ENCODE measurements around the gene LPP.
"Not testable (repeated sequence)": the region's sequence is repeated elsewhere in the genome, so short reads cannot be mapped to it uniquely, and the experiment has no call there.

LPP gene

GRCh38 chr3:188631291-188632010, 477.5 kb downstream of the LPP start:
- DNase-seq (ENCODE audit: low read depth in 2 of 2) = no peak

- DNase-seq (ENCODE audit: low read depth in 2 of 2) = no peak
These were observed 479.2 kb downstream of the LPP start for GRCh38 chr3:188633206-188633605.

GRCh38 chr3:188634285-188634684, 480.3 kb downstream of the LPP start:
- no peak for DNase-seq (ENCODE audit: low read depth in 2 of 2)

DNA sequence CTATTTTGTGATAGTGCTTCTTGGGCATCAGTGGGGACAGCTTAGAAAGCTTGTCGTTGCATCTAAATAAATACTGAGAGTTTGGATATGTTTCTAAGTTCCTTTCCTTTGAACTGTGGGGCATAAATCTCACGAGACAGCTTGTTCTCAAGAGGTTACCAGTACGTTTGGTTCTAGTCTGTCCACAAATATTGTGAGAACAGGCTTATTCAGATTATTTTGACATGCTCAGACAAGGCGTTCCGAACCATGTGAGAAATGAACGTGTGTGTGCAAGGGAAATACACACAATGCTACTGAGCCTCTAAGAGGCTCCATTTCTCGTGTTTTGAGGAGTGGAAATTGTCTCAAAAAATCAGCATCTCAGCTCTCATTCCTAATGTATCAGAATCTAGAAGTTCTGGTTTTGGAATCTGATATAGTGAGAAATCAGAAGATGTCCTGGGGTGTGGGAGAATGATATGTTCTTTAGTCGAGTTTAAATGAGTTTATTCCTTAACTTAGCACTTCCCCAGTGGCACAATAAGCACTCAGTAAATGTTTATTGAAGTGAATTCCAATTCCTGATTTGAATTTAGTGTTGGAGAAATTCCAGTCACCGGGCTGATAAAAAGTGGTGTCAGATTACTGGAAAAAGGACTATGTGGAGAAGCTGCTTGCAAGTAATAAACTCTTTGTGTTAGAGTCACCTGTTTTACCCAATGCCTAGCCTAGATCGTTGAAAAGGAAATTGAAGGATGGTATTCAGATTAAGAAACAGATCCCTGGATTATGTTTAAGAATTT, 481.5 kb downstream of the LPP start:
- DNase-seq (ENCODE audit: low read depth in 2 of 2) = no peak

DNA sequence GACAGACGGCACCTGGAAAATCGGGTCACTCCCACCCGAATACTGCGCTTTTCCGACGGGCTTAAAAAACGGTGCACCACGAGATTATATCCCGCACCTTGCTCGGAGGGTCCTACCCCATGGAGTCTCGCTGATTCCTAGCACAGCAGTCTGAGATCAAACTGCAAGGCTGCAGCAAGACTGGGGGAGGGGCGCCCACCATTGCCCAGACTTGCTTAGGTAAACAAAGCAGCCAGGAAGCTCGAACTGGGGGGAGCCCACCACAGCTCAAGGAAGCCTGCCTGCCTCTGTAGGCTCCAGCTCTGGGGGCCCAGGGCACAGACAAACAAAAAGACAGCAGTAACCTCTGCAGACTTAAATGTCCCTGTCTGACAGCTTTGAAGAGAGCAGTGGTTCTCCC, 482.3 kb downstream of the LPP start:
- DNase-seq (ENCODE audit: low read depth in 2 of 2) = not testable (repeated sequence)

- DNase-seq (ENCODE audit: low read depth in 2 of 2) = no peak
These were observed 487.1 kb downstream of the LPP start for GRCh38 chr3:188641076-188641475.

GRCh38 chr3:188643736-188644135, 489.8 kb downstream of the LPP start:
- DNase-seq (ENCODE audit: low read depth in 2 of 2) = no peak

DNA sequence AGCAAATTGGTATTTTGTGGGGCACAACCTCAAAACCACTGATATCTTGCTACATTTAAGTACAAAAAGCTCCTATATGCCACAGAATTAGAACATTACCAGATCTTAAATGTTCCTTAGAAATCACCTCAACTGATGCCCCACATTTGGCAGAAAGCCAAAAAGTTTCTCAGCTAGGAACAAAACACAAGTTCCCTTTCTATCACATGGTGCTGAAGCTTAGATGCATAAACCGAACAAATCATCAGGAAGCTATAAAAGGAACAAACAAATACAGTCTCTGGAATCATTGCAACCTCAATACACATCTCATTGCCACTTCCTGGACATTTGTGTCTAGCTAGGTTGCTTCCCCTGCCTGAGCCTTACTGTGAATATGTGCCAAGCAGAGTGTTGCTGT, 492.6 kb downstream of the LPP start:
- no peak for DNase-seq (ENCODE audit: low read depth in 2 of 2)

GRCh38 chr3:188647237-188647636, 493.3 kb downstream of the LPP start:
- DNase-seq (ENCODE audit: low read depth in 2 of 2) = no peak

DNA sequence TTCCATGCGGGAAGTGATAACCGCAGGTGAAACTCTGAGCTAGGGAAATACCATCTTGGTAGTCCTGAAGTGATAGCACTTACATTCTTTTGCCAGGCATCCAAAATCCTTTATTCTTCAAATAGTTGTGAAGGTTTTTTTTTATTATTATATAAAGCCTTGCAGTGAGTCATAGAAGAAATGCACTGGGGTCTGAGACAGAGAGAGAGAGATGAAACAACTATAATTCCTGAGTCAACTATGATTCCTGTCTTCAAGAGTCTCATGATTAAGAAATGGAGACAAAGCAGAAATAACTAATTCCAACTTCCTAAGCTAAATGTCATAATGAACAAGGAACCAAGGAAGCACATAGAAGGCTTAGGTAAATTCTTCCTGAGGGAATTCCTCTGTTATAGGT, 495.6 kb downstream of the LPP start:
- DNase-seq (ENCODE audit: low read depth in 2 of 2) = no peak

DNA sequence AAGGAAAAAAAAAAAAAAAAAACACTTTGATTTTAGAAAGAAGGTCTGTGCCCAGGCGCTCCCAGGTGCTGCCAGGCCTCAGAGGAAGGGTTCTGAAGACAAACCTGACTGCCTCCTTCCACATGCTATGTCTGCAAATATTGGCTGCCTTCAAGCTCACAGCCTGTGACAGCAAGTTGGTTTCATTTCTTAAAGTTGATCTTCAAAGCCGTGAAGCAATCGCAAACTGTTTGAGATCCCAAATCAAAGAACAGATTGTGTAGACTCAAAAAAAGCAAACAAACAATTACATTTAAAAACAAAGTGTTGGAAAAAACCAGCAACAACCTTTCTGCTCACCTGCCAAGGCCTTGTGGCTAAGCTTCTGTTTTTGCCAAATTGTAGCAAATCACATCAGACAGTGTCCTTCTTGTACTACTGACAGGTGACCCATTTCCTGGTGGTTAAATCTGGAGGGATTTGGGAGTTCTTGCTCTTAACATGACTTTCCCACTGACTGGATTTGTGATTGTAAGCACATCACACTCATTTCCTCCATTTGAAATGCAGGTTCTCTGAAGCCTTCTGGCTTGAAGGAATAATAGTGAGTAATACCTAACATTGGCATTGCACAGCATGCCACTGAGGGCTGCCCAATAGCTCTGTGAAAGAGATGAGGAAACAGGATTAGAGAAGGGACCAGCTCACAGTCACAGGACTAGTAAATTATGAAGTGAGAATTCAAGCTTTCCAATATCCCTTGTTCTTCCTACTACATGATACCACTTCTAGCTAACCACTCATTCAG, 502.4 kb downstream of the LPP start:
- no peak for DNase-seq (ENCODE audit: low read depth in 2 of 2)

DNA sequence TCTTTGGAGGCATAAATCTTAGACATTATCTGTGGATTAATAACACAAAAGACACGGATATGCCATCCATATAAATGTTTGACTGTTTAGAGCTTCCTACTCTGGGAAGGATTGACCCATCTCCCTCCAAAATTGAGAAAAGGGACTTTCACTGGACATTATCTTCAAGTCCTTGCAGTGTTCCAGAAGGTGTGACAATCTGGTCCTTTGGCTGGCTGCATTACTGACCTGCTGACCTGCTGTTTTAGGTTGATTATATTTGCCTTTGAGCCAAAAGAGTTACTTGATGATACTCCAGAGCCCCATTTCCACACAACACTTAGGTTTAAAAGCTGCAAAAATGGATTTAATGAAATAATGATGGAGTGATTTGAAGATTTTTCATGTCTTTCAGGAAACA, 504.6 kb downstream of the LPP start:
- DNase-seq (ENCODE audit: low read depth in 2 of 2) = no peak

DNA sequence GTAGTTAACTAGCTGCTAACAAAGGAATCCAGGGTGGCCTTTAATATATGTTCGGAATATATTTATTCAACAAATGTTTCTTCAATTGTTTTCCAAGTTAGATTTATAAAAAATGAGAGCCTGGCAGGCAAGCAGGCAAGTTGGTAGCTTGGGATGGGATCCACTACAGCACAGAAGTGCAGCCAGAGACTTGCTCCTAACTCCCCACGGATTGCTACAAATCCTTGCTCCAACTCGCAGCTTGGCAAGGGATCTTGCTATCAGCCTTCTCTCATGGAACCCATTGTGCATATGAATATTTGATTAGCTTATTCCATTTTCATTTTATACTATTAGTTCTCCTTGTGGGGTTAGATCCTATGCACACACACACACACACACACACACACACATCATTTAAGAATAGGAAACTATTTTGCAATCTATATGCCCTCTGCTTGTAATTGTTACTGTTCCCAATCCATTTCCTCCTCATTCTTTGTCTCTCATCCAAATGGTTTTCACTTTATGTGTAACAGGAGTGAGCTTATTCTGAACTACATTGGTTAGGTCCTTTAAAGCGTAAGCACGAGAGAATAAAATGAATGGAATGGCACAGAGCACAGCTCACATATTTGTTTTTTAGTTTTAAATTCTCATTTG, 505.6 kb downstream of the LPP start:
- DNase-seq (ENCODE audit: low read depth in 2 of 2) = no peak

- DNase-seq (ENCODE audit: low read depth in 2 of 2) = no peak
These were observed 506.5 kb downstream of the LPP start for GRCh38 chr3:188660415-188660814.

GRCh38 chr3:188661806-188662205, 507.8 kb downstream of the LPP start:
- no peak for DNase-seq (ENCODE audit: low read depth in 2 of 2)

DNA sequence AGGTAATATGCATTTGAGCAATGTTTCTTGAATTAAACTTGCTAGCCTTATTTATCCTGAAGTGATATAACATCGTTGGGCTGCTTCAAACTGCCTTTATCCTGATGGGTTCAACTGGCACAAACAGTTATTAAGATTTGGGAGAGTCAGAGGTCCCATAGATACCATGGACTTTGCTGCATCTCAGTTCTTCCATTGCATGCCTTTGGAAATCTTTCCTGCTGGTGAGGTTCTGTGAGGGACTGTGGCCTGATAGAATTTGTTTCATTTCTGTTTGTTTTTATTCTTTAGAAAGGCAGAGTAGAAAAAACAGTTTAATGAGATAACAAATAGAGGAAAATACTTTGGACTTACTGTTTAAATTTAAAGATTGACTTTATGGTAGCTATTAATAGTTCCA, 508.3 kb downstream of the LPP start:
- no peak for DNase-seq (ENCODE audit: low read depth in 2 of 2)

DNA sequence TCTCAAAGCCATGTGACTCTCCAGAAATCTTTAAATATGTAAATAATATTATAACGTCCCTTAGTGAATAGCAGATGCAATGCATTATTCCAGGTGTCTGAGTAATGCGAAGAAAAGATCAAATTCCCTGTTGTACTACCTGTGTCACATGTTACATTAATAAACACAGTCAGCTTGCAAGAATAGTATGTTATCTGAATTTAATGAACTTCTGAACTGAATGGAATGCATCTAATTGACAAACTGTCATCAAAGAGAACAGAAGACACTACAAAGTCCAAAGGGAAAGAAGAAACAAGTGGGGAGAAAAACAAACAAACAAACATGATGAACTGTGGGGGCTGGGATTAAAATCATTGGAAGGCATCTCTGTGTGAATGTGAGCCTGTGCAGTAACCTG, 508.8 kb downstream of the LPP start:
- DNase-seq (ENCODE audit: low read depth in 2 of 2) = no peak

DNA sequence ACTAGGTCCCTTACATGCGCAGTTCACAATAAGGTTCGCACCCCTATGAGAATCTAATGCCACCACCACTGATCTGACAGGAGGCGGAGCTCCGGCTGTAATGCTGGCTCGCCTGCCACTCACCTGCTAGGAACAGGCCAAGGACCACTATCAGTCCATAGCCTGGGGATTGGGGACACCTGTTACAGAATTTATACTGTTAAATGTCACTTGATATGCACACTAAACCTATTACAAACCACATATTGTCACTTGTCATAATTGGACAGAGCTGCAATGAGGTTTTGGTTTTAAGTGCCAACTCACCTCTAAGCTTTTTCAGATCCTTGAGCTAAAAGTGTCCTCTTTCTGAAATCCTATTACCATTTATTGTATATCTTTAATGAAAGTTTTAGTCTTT, 509.9 kb downstream of the LPP start:
- no peak for DNase-seq (ENCODE audit: low read depth in 2 of 2)

DNA sequence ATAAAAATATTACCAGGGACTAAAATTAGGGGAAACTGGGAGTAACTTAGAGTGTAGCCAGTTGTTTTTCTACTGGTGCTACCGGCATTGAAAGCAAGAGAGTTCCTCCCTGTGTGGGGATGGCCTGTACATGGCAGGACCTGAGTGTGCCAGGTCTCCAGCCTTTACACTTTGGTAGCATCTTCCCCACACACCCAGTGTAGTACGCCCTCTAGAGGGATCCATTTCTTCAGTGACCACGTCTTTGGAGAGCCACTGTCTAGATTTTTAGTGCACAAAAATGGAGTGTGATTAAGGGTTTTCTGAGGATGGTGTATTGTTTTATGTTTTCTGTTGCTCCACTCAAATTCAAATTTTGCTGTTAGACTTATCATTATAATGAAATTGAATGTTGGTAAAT, 510.8 kb downstream of the LPP start:
- DNase-seq (ENCODE audit: low read depth in 2 of 2) = no peak

DNA sequence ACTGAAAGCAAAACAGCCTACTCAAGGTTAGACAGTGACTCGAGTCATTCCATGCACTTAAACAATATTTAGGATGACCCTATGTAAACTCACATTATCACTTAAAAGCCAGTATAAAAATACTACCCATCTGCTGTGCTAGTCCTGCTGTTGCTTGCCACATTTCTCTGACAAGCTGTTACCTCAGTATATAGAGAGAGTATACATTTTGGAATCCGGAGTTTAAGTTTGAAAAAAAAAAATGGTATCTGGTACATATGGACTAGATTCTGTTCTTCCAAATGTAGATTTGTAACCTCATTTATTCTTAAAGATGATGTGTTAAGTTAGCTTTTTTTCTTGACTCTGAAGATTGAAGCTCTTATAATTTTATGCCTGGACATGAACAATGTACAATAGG, 514.0 kb downstream of the LPP start:
- DNase-seq (ENCODE audit: low read depth in 2 of 2) = no peak

DNA sequence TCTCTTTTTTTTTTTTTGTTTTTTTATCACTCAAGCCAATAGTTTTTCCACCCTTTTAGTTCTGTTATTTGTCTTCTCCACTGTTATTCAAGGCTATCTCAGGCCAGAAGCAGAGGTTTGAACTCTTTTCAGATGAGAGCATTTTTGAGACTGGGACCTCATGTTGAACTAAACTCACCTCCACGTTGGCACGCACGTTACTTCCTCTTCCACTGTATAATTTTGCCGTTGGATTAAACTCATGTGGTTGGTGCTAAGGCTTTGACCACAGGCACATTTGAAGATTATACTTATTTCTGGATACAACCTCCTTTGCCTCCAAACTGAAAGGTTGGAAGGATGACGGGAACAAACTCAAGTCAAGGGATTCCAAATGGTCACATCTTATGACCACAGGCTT, 516.5 kb downstream of the LPP start:
- no peak for DNase-seq (ENCODE audit: low read depth in 2 of 2)

GRCh38 chr3:188671971-188672370, 518.0 kb downstream of the LPP start:
- no peak for DNase-seq (ENCODE audit: low read depth in 2 of 2)

Measured in stimulated activated CD4-positive, alpha-beta T cell treated with anti-CD3 and anti-CD28 coated beads, Interleukin-12 subunit alpha, Interleukin-12 subunit beta, amount 100 ng/mL, for 24 hours (primary cell).